ENCODE measurements around the gene IZUMO3. TPM values are rescaled to one million over a fixed set of nuclear protein-coding genes. Genes with fewer than 3 reads are reported as not detected.

The IZUMO3 gene
- total and polyA plus RNA-seq, 2 of the 13 experiments (the other 11 are each of a cell fraction or from before 2014, with no cell fraction given): not detected

GRCh38 chr9:24552526-24553182 lies 7.0 kb upstream of the IZUMO3 start:
- FAIRE-seq (no peak), DNase-seq (ENCODE audit: low spot score) (no peak), ATAC-seq (no peak)
- Histone ChIP-seq H3K9ac (ENCODE audit: insufficient read depth, low read depth, low read length) (no peak overlapping the region), H3K4me2 (ENCODE audit: low read depth, low read length) (no peak overlapping the region), H3K4me3 (replicated peaks in 1 of 3; ENCODE audit: insufficient read depth in 1 of 3, low read depth in 2 of 3, low read length in 3 of 3) (no peak overlapping the region), H3K4me1 (ENCODE audit: insufficient read depth, low read length) (no peaks in the 10 kb centered on the region), H4K20me1 (ENCODE audit: insufficient read depth, low read length) (no peaks in the 10 kb centered on the region), H3K36me3 (replicated peaks in 1 of 2; ENCODE audit: control insufficient read depth in 1 of 2, insufficient read depth in 2 of 2, low read length in 2 of 2) (no peaks in the 10 kb centered on the region), H3K79me2 (ENCODE audit: insufficient read depth, low read length) (no peaks in the 10 kb centered on the region), H2AFZ (ENCODE audit: low read length) (no peak overlapping the region), H3K27me3 (ENCODE audit: control insufficient read depth in 1 of 2, insufficient read depth in 2 of 2, low read length in 2 of 2) (no peaks in the 10 kb centered on the region), H3K9me3 (ENCODE audit: low read length) (peaks cover 72% of the 10 kb centered on the region), H3K27ac (ENCODE audit: extremely low read length, insufficient read depth, low read length) (no peak overlapping the region)
- in situ Hi-C loops (cut with HindIII; ENCODE audit: extremely low pct_ligation_motif_present, low pct_unique_long_range_greater_than_20kb): no loop called here
- TF ChIP-seq NFKBIZ (CRISPR knock-in tag; IDR thresholded peaks at IDR 0.05): no peak
- no peak for TF ChIP-seq GTF2F1 (IDR thresholded peaks at IDR 0.05; ENCODE audit: low read length)
- TF ChIP-seq SETDB1 (CRISPR knock-in tag; IDR thresholded peaks at IDR 0.05; ENCODE audit: borderline replicate concordance): no peak
- TF ChIP-seq PCBP2 (optimal IDR thresholded peaks at IDR 0.05; ENCODE audit: low read depth, low read length, poor library complexity, severe bottlenecking): no peak
- TF ChIP-seq ZNF264 (CRISPR knock-in tag; IDR thresholded peaks at IDR 0.05): no peak
- no peak for TF ChIP-seq ZNF781 (CRISPR knock-in tag; IDR thresholded peaks at IDR 0.05; ENCODE audit: borderline replicate concordance, not compliant biosample characterization)
- no peak for TF ChIP-seq TFE3 (CRISPR knock-in tag; IDR thresholded peaks at IDR 0.05)
- TF ChIP-seq MEIS2 (CRISPR knock-in tag; IDR thresholded peaks at IDR 0.05): no peak
- no peak for TF ChIP-seq ZNF337 (CRISPR knock-in tag; IDR thresholded peaks at IDR 0.05; ENCODE audit: borderline replicate concordance, low read depth)
- TF ChIP-seq ISL2 (CRISPR knock-in tag; IDR thresholded peaks at IDR 0.05): no peak
- TF ChIP-seq ZNF609 (CRISPR knock-in tag; IDR thresholded peaks at IDR 0.05; ENCODE audit: borderline replicate concordance): no peak
- TF ChIP-seq ZNF446 (CRISPR knock-in tag; IDR thresholded peaks at IDR 0.05): no peak
- 7% methylated on average over 9 of the region's 9 CpGs for WGBS (ENCODE audit: low lambda C conversion rate)
- BruUV-seq (replicated peaks): no TSS peak
- ChIA-PET POLR2A (no interaction called here), CTCF (ENCODE audit: low intra/inter-chr PET ratio, low total read pairs) (no interaction called here)
- intact Hi-C loops (cut with micrococcal nuclease; ENCODE audit: unreplicated experiment): no loop called here
